Thoracic aorta (tissue), 2 donors: ENCODE results near the gene SDK2. TPM values are rescaled to one million over a fixed set of nuclear protein-coding genes. Genes with fewer than 3 reads are reported as not detected.

Source experiments
- ATAC-seq: fragments of 150-250 bp; one replicate; pipeline ENCODE4 v1.8.0; 2017; ENCODE audit warnings: low read depth; ENCODE audit not compliant: insufficient number of reproducible peaks, low FRiP score
- DNase-seq: peaks from one replicate; pipeline ENCODE4 v3.0.0-alpha.2; 2020; ENCODE audit warnings: low spot score
- H3K27ac ChIP-seq, 2 donors: fragments of 200-600 bp; sonication (generic); 1 replicate in 1 of 2; 2 replicates in 1 of 2; pipeline ENCODE4 v1.5.1; 2016; ENCODE audit warnings: mild to moderate bottlenecking in 2 of 2, moderate library complexity in 2 of 2
- H3K27me3 ChIP-seq: fragments of 200-600 bp; sonication (generic); replicated peaks from 2 replicates; pipeline ENCODE4 v1.6.0; 2016; ENCODE audit warnings: mild to moderate bottlenecking; ENCODE audit not compliant: insufficient read depth
- H3K36me3 ChIP-seq: fragments of 200-600 bp; sonication (generic); one replicate; pipeline ENCODE4 v1.5.1; 2016
- H3K4me1 ChIP-seq, 2 donors: fragments of 200-600 bp; sonication (generic); 1 replicate in 1 of 2; 2 replicates in 1 of 2; pipeline versions ENCODE4 v1.5.1 to v1.6.0; 2016; ENCODE audit warnings: low read depth in 2 of 2, mild to moderate bottlenecking in 1 of 2; ENCODE audit not compliant: control insufficient read depth in 1 of 2
- H3K4me3 ChIP-seq: fragments of 200-600 bp; sonication (generic); 2 replicates; pipeline ENCODE4 v1.5.1; 2016; ENCODE audit warnings: mild to moderate bottlenecking
- H3K9me3 ChIP-seq: fragments of 200-600 bp; sonication (generic); 2 replicates; pipeline ENCODE4 v1.5.1; 2016
- CTCF ChIP-seq: fragments of 200-600 bp; sonication (generic); IDR thresholded peaks from one replicate; pipeline ENCODE4 v1.5.1; 2019; ENCODE audit warnings: antibody characterized with exemption
- total RNA-seq, 2 donors: library from RNA; depleted of rRNA; stranded (reverse); fragments of >200 nt; gene quantifications; one replicate each; pipeline versions ENCODE4 v1.1.0 to v1.2.3, GENCODE V29; 2016

SDK2 gene
- total RNA-seq, 2 donors from 2014 or later = 6.0 to 8.9 TPM

- Histone ChIP-seq H3K36me3 (peaks cover 5% of the 10 kb centered on the region), H3K27me3 (no peaks in the 10 kb centered on the region), H3K27ac (peak overlapping the region; percentile 90 to 94), H3K9me3 (no peaks in the 10 kb centered on the region), H3K4me1 (peaks cover 60 to 100% of the 10 kb centered on the region in 2 donors), H3K4me3 (no peak overlapping the region)
- no peak for DNase-seq
- no peak for TF ChIP-seq CTCF
- no peak for ATAC-seq
Observed at GRCh38 chr17:73290399-73291259, 353.6 kb downstream of the SDK2 start.

GRCh38 chr17:73289549-73290254 is 354.5 kb downstream of the SDK2 start:
- Histone ChIP-seq H3K36me3 (peaks cover 14% of the 10 kb centered on the region), H3K4me1 (peaks cover 57 to 100% of the 10 kb centered on the region in 2 donors), H3K9me3 (no peaks in the 10 kb centered on the region), H3K27ac (peak overlapping the region; percentile 90 to 94), H3K4me3 (no peak overlapping the region), H3K27me3 (no peaks in the 10 kb centered on the region)
- no peak for DNase-seq
- no peak for ATAC-seq
- no peak for TF ChIP-seq CTCF

- no peak for ATAC-seq
- peaks cover 48 to 100% of the 10 kb centered on the region in 2 donors for H3K4me1 ChIP-seq
- H3K36me3 ChIP-seq = peaks cover 15% of the 10 kb centered on the region
- no peaks in the 10 kb centered on the region for H3K27me3 ChIP-seq
- H3K4me3 ChIP-seq = no peak overlapping the region
- no peak for TF ChIP-seq CTCF
- DNase-seq = no peak
- H3K27ac ChIP-seq = peak overlapping the region; percentile 90 to 94
- H3K9me3 ChIP-seq = no peaks in the 10 kb centered on the region
Observed at GRCh38 chr17:73288534-73289302, 355.5 kb downstream of the SDK2 start.

GRCh38 chr17:73286863-73287296 is 357.4 kb downstream of the SDK2 start:
- H3K4me3 ChIP-seq = no peak overlapping the region
- H3K36me3 ChIP-seq = peaks cover 15% of the 10 kb centered on the region
- no peaks in the 10 kb centered on the region for H3K9me3 ChIP-seq
- no peak for TF ChIP-seq CTCF
- ATAC-seq (no peak), DNase-seq (no peak)
- H3K27ac ChIP-seq = peak overlapping the region; percentile 11 to 41
- peaks cover 32 to 93% of the 10 kb centered on the region in 2 donors for H3K4me1 ChIP-seq
- H3K27me3 ChIP-seq = no peaks in the 10 kb centered on the region
